Measurements from ENCODE around the gene SGPP2.
"Not testable (repeated sequence)": the region's sequence is repeated elsewhere in the genome, so short reads cannot be mapped to it uniquely, and the experiment has no call there.

SGPP2 gene

DNA sequence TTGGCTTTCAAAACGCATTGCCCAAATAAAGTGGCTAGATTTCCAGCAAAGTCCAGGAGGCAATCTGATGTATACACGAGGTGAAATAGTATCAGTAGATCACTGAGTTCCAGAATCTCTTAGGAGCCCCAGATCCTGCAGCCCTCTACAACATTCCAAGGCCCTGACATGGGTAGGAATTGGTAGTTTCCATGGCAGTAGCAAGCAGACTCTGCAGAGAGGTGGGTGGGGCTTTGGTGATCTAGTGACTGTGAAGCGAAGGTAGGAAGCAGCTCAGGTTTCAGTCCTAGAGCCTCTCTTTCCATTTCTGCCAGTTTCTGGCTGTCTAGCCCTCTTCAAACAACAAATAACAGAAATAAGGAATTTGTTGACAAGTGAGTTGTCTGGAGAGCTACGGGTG, 13.8 kb upstream of the SGPP2 start:
- TF ChIP-seq, protein P1, sequence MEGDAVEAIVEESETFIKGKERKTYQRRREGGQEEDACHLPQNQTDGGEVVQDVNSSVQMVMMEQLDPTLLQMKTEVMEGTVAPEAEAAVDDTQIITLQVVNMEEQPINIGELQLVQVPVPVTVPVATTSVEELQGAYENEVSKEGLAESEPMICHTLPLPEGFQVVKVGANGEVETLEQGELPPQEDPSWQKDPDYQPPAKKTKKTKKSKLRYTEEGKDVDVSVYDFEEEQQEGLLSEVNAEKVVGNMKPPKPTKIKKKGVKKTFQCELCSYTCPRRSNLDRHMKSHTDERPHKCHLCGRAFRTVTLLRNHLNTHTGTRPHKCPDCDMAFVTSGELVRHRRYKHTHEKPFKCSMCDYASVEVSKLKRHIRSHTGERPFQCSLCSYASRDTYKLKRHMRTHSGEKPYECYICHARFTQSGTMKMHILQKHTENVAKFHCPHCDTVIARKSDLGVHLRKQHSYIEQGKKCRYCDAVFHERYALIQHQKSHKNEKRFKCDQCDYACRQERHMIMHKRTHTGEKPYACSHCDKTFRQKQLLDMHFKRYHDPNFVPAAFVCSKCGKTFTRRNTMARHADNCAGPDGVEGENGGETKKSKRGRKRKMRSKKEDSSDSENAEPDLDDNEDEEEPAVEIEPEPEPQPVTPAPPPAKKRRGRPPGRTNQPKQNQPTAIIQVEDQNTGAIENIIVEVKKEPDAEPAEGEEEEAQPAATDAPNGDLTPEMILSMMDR (IDR thresholded peaks at IDR 0.05; ENCODE audit: low read depth, low read length, missing control alignments) = no peak
- H3K27ac ChIP-seq = no peak overlapping the region
- H3K4me3 ChIP-seq (ENCODE audit: low read depth, low read length) = no peak overlapping the region
- H3K36me3 ChIP-seq (replicated peaks) = no peaks in the 10 kb centered on the region
- no peak for DNase-seq
- in situ Hi-C loops (cut with HindIII; ENCODE audit: low pct_ligation_motif_present, low sequenced_read_pairs) = no loop called here
- no peaks in the 10 kb centered on the region for H3K27me3 ChIP-seq (replicated peaks)

DNA sequence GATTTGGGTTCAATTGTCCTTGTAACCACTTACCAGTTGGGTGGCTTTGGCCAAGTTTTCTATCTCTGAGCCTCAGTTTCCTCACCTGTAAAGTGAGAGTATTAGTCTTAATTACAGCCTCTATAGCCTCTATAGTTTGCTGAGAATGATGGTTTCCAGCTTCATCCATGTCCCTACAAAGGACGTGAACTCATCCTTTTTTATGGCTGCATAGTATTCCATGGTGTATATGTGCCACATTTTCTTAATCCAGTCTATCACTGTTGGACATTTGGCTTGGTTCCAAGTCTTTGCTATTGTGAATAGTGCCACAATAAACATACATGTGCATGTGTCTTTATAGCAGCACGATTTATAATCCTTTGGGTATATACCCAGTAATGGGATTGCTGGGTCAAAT, 12.0 kb upstream of the SGPP2 start:
- in situ Hi-C loops (cut with HindIII; ENCODE audit: low pct_ligation_motif_present, low sequenced_read_pairs); H3K36me3 ChIP-seq (replicated peaks); DNase-seq; H3K27ac ChIP-seq; H3K4me3 ChIP-seq (ENCODE audit: low read depth, low read length); H3K27me3 ChIP-seq (replicated peaks): not testable (repeated sequence)

DNA sequence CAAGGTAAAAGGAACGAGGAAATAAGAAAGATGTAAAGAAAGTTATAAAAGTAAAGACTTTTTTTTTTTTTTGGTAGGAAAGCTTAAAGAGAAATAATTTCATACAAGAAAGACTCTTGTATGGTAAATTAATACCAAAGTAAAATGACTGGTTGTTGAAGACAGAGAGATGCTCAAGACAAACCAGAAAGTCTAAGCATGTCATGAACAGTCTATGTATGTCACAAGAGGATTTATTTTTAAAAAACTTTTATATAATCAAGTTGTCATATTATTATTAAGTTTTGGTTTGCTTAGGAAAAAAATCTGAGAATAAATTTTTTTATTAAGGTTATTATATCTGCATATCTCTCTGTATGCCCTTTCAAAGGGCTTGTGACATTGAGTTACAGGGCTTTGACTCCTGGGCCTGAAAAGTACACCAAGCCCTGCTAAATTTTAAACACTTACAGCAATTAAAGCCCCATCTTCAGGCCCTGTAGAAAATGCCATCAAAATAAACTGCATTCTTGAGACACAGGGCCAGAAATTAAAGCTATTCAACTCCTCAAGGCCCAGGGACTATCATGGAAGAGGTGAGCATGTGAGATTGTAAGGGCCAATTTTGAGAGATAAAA, 10.9 kb upstream of the SGPP2 start:
- Histone ChIP-seq H3K36me3 (replicated peaks) (no peaks in the 10 kb centered on the region), H3K4me3 (ENCODE audit: low read depth, low read length) (no peak overlapping the region), H3K27ac (no peak overlapping the region), H3K27me3 (replicated peaks) (no peaks in the 10 kb centered on the region)
- no peak for DNase-seq
- in situ Hi-C loops (cut with HindIII; ENCODE audit: low pct_ligation_motif_present, low sequenced_read_pairs) = no loop called here
- TF ChIP-seq, protein P1 (IDR thresholded peaks at IDR 0.05; ENCODE audit: low read depth, low read length, missing control alignments) = no peak

DNA sequence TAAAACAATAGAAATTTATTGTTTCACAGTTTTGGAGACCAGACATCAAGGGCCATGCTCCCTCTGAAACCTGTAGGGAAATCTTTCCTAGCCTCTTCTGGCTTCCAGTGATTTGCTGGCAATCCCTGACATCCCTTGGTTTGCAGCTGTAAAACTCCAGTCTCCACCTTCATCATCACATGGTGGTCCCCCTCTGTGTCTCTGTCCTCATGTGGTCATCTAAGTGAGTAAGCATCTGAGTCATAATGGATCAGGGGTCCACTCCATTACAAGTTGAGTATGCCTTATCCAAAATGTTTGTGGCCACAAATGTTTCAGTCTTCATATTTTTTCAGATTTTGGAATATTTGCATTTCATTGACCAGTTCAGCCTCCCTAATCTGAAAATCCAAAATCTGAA, 5.6 kb upstream of the SGPP2 start:
- DNase-seq = no peak
- in situ Hi-C loops (cut with HindIII; ENCODE audit: low pct_ligation_motif_present, low sequenced_read_pairs) = no loop called here
- Histone ChIP-seq H3K4me3 (ENCODE audit: low read depth, low read length) (no peak overlapping the region), H3K27ac (no peak overlapping the region), H3K36me3 (replicated peaks) (no peaks in the 10 kb centered on the region), H3K27me3 (replicated peaks) (peaks cover 11% of the 10 kb centered on the region)
- TF ChIP-seq, protein P1 (IDR thresholded peaks at IDR 0.05; ENCODE audit: low read depth, low read length, missing control alignments) = no peak

DNA sequence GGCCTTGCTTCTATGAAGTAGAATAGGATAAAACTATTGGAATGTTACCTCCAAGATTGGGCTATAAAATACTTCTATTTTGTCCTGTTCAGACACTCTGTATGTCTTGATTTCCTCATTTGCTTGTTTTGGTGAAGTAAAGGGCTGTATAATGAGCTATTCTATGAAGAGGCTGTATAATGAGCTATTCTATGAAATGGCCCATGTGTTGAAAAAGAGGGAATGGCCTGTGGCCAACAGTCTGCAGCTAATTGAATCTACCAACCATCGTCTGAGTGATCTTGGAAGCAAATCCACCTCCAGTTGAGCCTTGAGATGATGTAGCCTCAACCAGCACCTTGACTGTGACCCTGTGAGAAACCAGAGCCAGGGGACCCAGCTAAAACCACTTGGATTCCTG, 3.8 kb upstream of the SGPP2 start:
- no peaks in the 10 kb centered on the region for H3K36me3 ChIP-seq (replicated peaks)
- H3K4me3 ChIP-seq (ENCODE audit: low read depth, low read length) = no peak overlapping the region
- H3K27ac ChIP-seq = no peak overlapping the region
- in situ Hi-C loops (cut with HindIII; ENCODE audit: low pct_ligation_motif_present, low sequenced_read_pairs) = no loop called here
- peaks cover 27% of the 10 kb centered on the region for H3K27me3 ChIP-seq (replicated peaks)
- TF ChIP-seq, protein P1 (IDR thresholded peaks at IDR 0.05; ENCODE audit: low read depth, low read length, missing control alignments) = no peak
- DNase-seq = no peak

DNA sequence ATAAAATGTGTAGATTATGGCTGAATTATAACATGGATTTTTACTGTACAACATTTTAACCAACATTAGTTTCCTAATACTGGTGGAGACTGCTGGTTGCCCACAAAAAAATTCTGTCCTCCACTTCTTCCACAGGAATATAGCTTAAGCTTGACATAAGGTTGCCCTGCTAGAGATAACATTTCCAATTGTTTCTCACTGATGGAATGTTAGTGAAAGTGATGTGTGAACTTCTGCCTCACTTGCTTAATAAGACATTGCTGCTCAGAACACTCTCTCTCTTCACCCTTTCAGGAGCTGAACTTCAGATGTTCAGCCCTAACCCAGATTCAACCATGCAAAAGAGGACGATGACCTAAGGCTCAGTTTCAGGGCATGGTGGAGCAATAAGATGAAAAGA, 2.7 kb upstream of the SGPP2 start:
- Histone ChIP-seq H3K4me3 (ENCODE audit: low read depth, low read length) (no peak overlapping the region), H3K36me3 (replicated peaks) (no peaks in the 10 kb centered on the region), H3K27ac (no peak overlapping the region), H3K27me3 (replicated peaks) (peaks cover 30% of the 10 kb centered on the region)
- TF ChIP-seq, protein P1 (IDR thresholded peaks at IDR 0.05; ENCODE audit: low read depth, low read length, missing control alignments) = no peak
- DNase-seq = no peak
- in situ Hi-C loops (cut with HindIII; ENCODE audit: low pct_ligation_motif_present, low sequenced_read_pairs) = no loop called here
